Activated CD4-positive, alpha-beta T cell treated with anti-CD3 and anti-CD28 coated beads, Interleukin-2, amount 50 U/mL, for 1 hour (primary cell): ENCODE measurements around the gene PKP3.
"Not testable (repeated sequence)": the region's sequence is repeated elsewhere in the genome, so short reads cannot be mapped to it uniquely, and the experiment has no call there.

ENCODE experiments used
- DNase-seq: peaks from one replicate; pipeline ENCODE4 v3.0.0-alpha.2; 2020

PKP3 gene

GRCh38 chr11:413120-414081, 19.4 kb downstream of the PKP3 start:
- no peak for DNase-seq

GRCh38 chr11:414318-414857, 20.4 kb downstream of the PKP3 start:
- no peak for DNase-seq

- DNase-seq = no peak
These were observed 21.6 kb downstream of the PKP3 start for GRCh38 chr11:415640-416041.

- no peak for DNase-seq
These were observed 22.2 kb downstream of the PKP3 start for GRCh38 chr11:416051-416756.

GRCh38 chr11:416757-417621, 23.0 kb downstream of the PKP3 start:
- peak; percentile 36 for DNase-seq

- DNase-seq = no peak
These were observed 23.8 kb downstream of the PKP3 start for GRCh38 chr11:417652-418342.

- DNase-seq = no peak
These were observed 24.6 kb downstream of the PKP3 start for GRCh38 chr11:418343-419247.

GRCh38 chr11:419248-420005, 25.4 kb downstream of the PKP3 start:
- DNase-seq = no peak

- no peak for DNase-seq
These were observed 26.3 kb downstream of the PKP3 start for GRCh38 chr11:420054-420910.

GRCh38 chr11:420911-421321, 26.9 kb downstream of the PKP3 start:
- no peak for DNase-seq

GRCh38 chr11:422249-422656, 28.2 kb downstream of the PKP3 start:
- no peak for DNase-seq

GRCh38 chr11:424232-424631, 30.2 kb downstream of the PKP3 start:
- DNase-seq = no peak

GRCh38 chr11:424766-425165, 30.8 kb downstream of the PKP3 start:
- not testable (repeated sequence) for DNase-seq

- no peak for DNase-seq
These were observed 31.3 kb downstream of the PKP3 start for GRCh38 chr11:425301-425700.

- DNase-seq = no peak
These were observed 32.8 kb downstream of the PKP3 start for GRCh38 chr11:426851-427250.

GRCh38 chr11:428295-428694, 34.3 kb downstream of the PKP3 start:
- DNase-seq = no peak

- DNase-seq = no peak
These were observed 35.4 kb downstream of the PKP3 start for GRCh38 chr11:429391-429790.

- no peak for DNase-seq
These were observed 36.0 kb downstream of the PKP3 start for GRCh38 chr11:429931-430456.

GRCh38 chr11:431921-432320, 37.9 kb downstream of the PKP3 start:
- no peak for DNase-seq
